HepG2 (cell line): Measurements from ENCODE around the gene BMF. TPM values are rescaled to one million over a fixed set of nuclear protein-coding genes. Genes with fewer than 3 reads are reported as not detected.
A peak's percentile ranks its signal among the peaks of the same experiment; 100 is the strongest.

ENCODE experiments used
- ATAC-seq: fragments of 200-7000 bp; cut with Tn5 transposase; 3 replicates; pipeline ENCODE4 v1.9.1; 2020; ENCODE audit warnings: mild to moderate bottlenecking, moderate library complexity
- BruUV-seq: library from RNA; stranded (reverse); fragments of 400-500 nt; replicated peaks from 2 replicates; lab custom pipeline; 2021; lab: Mats Ljungman, UMichigan
- CTCF ChIA-PET: fragments of 300-600 bp; formaldehyde crosslinking; extraction: SDS; loops from one replicate; lab custom pipeline; 2021; ENCODE audit warnings: low total read pairs, inconsistent platforms, low intra/inter-chr PET ratio; lab: Yijun Ruan, JAX
- POLR2A ChIA-PET: fragments of 350-600 bp; sonication (Branson Sonifier 250); formaldehyde crosslinking; loops from one replicate; lab custom pipeline; 2020; ENCODE audit warnings: antibody characterized with exemption, inconsistent platforms; lab: Yijun Ruan, JAX
- DNase-seq: peaks from one replicate; pipeline ENCODE4 v3.0.0-alpha.2; 2015; ENCODE audit warnings: low spot score
- FAIRE-seq: peaks from 3 replicates; lab custom pipeline; 2011; peaks lifted over from hg19 to GRCh38; lab: Jason Lieb, UNC
- H2AFZ ChIP-seq: one replicate; pipeline ENCODE4 v1.6.1; 2011; ENCODE audit warnings: low read length, inconsistent platforms
- H3K27ac ChIP-seq: fragments of 300-600 bp; 3 replicates; pipeline ENCODE4 v1.8.0; 2011; ENCODE audit warnings: mixed run types, mild to moderate bottlenecking, mixed read lengths, low read length, inconsistent platforms; ENCODE audit not compliant: insufficient read depth; ENCODE audit errors: extremely low read length
- H3K27me3 ChIP-seq, 2 experiments: fragments of 200-600 bp in 1 of 2; 2 replicates in 1 of 2; 3 replicates in 1 of 2; pipeline versions ENCODE4 v1.6.0 to v1.8.0; 2011; ENCODE audit warnings: low read length in 2 of 2, mild to moderate bottlenecking in 2 of 2, moderate library complexity in 2 of 2, inconsistent platforms in 1 of 2; ENCODE audit not compliant: insufficient read depth in 2 of 2, control insufficient read depth in 1 of 2
- H3K36me3 ChIP-seq, 2 experiments: fragments of 200-600 bp in 1 of 2; replicated peaks in 1 of 2; 2 replicates in 1 of 2; 3 replicates in 1 of 2; pipeline versions ENCODE4 v1.5.1 to v1.8.0; 2011; ENCODE audit warnings: low read length in 2 of 2, inconsistent platforms in 1 of 2; ENCODE audit not compliant: insufficient read depth in 2 of 2, control insufficient read depth in 1 of 2
- H3K4me1 ChIP-seq: 2 replicates; pipeline ENCODE4 v1.5.1; 2012; ENCODE audit warnings: low read length, inconsistent platforms; ENCODE audit not compliant: insufficient read depth
- H3K4me2 ChIP-seq: 2 replicates; pipeline ENCODE4 v1.6.0; 2011; ENCODE audit warnings: low read depth, low read length, inconsistent platforms
- H3K4me3 ChIP-seq, 3 experiments: fragments of 200-600 bp in 1 of 3; sonication (generic), shearing (Covaris generic) in 1 of 3; replicated peaks in 1 of 3; 2 replicates each; pipeline ENCODE4 v1.5.1; 2011 to 2016; ENCODE audit warnings: low read length in 3 of 3, inconsistent platforms in 2 of 3, low read depth in 2 of 3, mild to moderate bottlenecking in 2 of 3, control low read depth in 1 of 3, mixed read lengths in 1 of 3; ENCODE audit not compliant: insufficient read depth in 1 of 3
- H3K79me2 ChIP-seq: one replicate; pipeline ENCODE4 v1.6.1; 2011; ENCODE audit warnings: low read length, inconsistent platforms; ENCODE audit not compliant: insufficient read depth
- H3K9ac ChIP-seq: 2 replicates; pipeline ENCODE4 v1.6.0; 2011; ENCODE audit warnings: mild to moderate bottlenecking, low read depth, low read length, inconsistent platforms; ENCODE audit not compliant: insufficient read depth
- H3K9me3 ChIP-seq: 2 replicates; pipeline ENCODE4 v1.5.1; 2012; ENCODE audit warnings: mild to moderate bottlenecking, low read length
- H4K20me1 ChIP-seq: 2 replicates; pipeline ENCODE4 v1.6.0; 2011; ENCODE audit warnings: inconsistent platforms, mild to moderate bottlenecking, low read length, moderate library complexity; ENCODE audit not compliant: insufficient read depth
- AHR ChIP-seq: IDR thresholded peaks from 2 replicates; pipeline ENCODE4 v1.6.1; 2018; ENCODE audit warnings: missing genetic modification reagents, missing compliant biosample characterization
- AKAP8 ChIP-seq: sonication (generic); formaldehyde crosslinking; IDR thresholded peaks from 2 replicates; pipeline ENCODE4 v1.5.1; 2020; ENCODE audit warnings: mild to moderate bottlenecking, missing genetic modification reagents
- ARID5B ChIP-seq: IDR thresholded peaks from 2 replicates; pipeline ENCODE4 v1.4.0; 2020; ENCODE audit warnings: mild to moderate bottlenecking, missing genetic modification reagents
- BRD4 ChIP-seq: sonication (generic); formaldehyde crosslinking; IDR thresholded peaks from 2 replicates; pipeline ENCODE4 v1.4.0; 2020; ENCODE audit warnings: missing genetic modification reagents
- CEBPG ChIP-seq: IDR thresholded peaks from 2 replicates; pipeline ENCODE4 v1.6.1; 2016
- FOXK1 ChIP-seq: sonication (generic); formaldehyde crosslinking; IDR thresholded peaks from 2 replicates; pipeline ENCODE4 v1.4.0; 2020; ENCODE audit warnings: low read depth, missing genetic modification reagents, borderline replicate concordance
- KDM5A ChIP-seq: fragments of 200-600 bp; sonication (generic); IDR thresholded peaks from 2 replicates; pipeline ENCODE4 v1.7.0; 2018; ENCODE audit warnings: antibody characterized with exemption, mild to moderate bottlenecking, low read length, borderline replicate concordance
- NR2F6 ChIP-seq, 2 experiments: IDR thresholded peaks; 2 replicates each; pipeline ENCODE4 v1.6.1; 2016; ENCODE audit warnings: antibody characterized with exemption in 1 of 2, mild to moderate bottlenecking in 1 of 2
- RBAK ChIP-seq: sonication (generic); formaldehyde crosslinking; IDR thresholded peaks from 2 replicates; pipeline ENCODE4 v1.5.1; 2020; ENCODE audit warnings: mild to moderate bottlenecking, missing genetic modification reagents
- SP5 ChIP-seq: IDR thresholded peaks from 2 replicates; pipeline ENCODE4 v1.6.1; 2016; ENCODE audit warnings: low read depth, borderline replicate concordance
- YEATS4 ChIP-seq: sonication (generic); formaldehyde crosslinking; IDR thresholded peaks from 2 replicates; pipeline ENCODE4 v1.4.0; 2020; ENCODE audit warnings: missing genetic modification reagents, borderline replicate concordance
- ZNF263 ChIP-seq: sonication (generic); formaldehyde crosslinking; IDR thresholded peaks from 2 replicates; pipeline ENCODE4 v1.4.0; 2020; ENCODE audit warnings: missing genetic modification reagents
- ZNF788 ChIP-seq: sonication (generic); formaldehyde crosslinking; IDR thresholded peaks from 2 replicates; pipeline ENCODE4 v1.5.0; 2020; ENCODE audit warnings: mild to moderate bottlenecking, missing genetic modification reagents, borderline replicate concordance
- WGBS: methylation state at CpG from one replicate; pipeline ENCODE4 v1.1.6; 2017; ENCODE audit warnings: low lambda C conversion rate; 5-methylcytosine and 5-hydroxymethylcytosine counted together
- in situ Hi-C: cut with HindIII; loops from 2 replicates; pipeline ENCODE4 v1.10.0; 2017; ENCODE audit warnings: low pct_unique_long_range_greater_than_20kb; ENCODE audit not compliant: extremely low pct_ligation_motif_present
- intact Hi-C: fragments of 100-400 bp; cut with micrococcal nuclease; formaldehyde crosslinking; loops from one replicate; pipeline ENCODE4 v1.10.0; 2022; ENCODE audit not compliant: unreplicated experiment
- polyA plus RNA-seq, 8 experiments: library from polyadenylated mRNA; depleted of rRNA in 3 of 8; stranded (reverse) in 7 of 8; unstranded in 1 of 8; fragments of >200 nt; fragmentation: Illumina TruSeq in 4 of 8; extraction: Trizol in 4 of 8; gene quantifications; 2 replicates each; pipeline versions ENCODE4 v1.2.1 to v1.2.3, GENCODE V29; 2011 to 2016; ENCODE audit warnings: low read depth in 4 of 8, missing spikeins in 1 of 8, mixed read lengths in 1 of 8; ENCODE audit not compliant: insufficient read depth in 1 of 8
- total RNA-seq, 5 experiments: library from RNA; depleted of rRNA; stranded (reverse); fragments of >200 nt; fragmentation: Illumina TruSeq; extraction: Trizol; gene quantifications; 2 replicates each; pipeline ENCODE4 v1.2.3, GENCODE V29; 2016; ENCODE audit warnings: low read depth in 1 of 5
- TF ChIP-seq, protein P1 (sequence below): sonication (generic); formaldehyde crosslinking; IDR thresholded peaks from 2 replicates; pipeline ENCODE4 v1.9.0; 2021; ENCODE audit warnings: missing genetic modification reagents, mild to moderate bottlenecking, borderline replicate concordance

Gene BMF
- total and polyA plus RNA-seq, 2 of the 13 experiments (the other 11 are each of a cell fraction or from before 2014, with no cell fraction given) = 8.7 to 15.9 TPM

DNA sequence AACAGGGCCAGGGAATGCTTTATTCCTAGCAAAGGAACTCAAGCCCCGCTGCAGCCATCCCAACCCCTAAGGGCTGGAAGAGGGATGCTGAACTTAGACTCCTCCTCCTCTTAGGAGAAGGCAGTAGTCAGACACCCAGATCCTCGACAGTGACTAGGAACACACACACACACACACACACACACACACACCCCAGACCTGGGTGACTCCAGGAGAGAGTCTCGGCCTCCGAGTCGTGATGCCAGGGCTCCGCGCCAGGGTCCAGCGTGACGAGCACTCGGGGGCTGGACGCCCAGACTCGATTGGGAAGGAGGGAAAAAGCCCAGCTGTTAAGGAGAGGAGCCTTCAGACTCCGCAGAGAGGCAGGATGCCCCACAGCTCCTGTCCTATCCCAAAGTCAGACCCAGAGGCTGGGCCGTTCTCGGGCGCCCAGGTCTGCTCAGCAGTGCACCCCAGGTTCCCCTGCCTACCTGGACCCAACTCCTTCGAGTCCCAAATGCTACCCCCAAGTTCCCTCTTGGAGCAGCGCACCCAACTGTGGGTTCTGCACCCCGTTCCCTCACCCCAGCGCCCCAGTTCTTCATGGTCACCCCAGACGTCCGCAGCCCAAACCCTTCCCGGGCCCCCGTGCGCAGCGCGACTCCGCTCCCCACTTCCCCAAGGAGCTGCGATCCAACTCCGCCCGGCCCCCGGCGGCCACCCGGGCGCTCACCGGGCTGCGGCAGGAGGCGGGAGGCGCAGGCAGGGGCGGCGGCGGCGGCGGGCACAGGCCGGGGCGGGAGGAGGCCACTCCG lies 421 bp downstream of the BMF start (continued):
- TF ChIP-seq KDM5A = no peak
- TF ChIP-seq BRD4 (CRISPR knock-in tag) = 0 out of 2 replicates have a peak, but pooled peaks have one; percentile 2
- TF ChIP-seq ZNF263 (CRISPR knock-in tag) = no peak; the same call in 1 of the 2 replicates
- no peak for TF ChIP-seq ZNF788 (CRISPR knock-in tag)
- no peak for TF ChIP-seq AHR (CRISPR knock-in tag)

DNA sequence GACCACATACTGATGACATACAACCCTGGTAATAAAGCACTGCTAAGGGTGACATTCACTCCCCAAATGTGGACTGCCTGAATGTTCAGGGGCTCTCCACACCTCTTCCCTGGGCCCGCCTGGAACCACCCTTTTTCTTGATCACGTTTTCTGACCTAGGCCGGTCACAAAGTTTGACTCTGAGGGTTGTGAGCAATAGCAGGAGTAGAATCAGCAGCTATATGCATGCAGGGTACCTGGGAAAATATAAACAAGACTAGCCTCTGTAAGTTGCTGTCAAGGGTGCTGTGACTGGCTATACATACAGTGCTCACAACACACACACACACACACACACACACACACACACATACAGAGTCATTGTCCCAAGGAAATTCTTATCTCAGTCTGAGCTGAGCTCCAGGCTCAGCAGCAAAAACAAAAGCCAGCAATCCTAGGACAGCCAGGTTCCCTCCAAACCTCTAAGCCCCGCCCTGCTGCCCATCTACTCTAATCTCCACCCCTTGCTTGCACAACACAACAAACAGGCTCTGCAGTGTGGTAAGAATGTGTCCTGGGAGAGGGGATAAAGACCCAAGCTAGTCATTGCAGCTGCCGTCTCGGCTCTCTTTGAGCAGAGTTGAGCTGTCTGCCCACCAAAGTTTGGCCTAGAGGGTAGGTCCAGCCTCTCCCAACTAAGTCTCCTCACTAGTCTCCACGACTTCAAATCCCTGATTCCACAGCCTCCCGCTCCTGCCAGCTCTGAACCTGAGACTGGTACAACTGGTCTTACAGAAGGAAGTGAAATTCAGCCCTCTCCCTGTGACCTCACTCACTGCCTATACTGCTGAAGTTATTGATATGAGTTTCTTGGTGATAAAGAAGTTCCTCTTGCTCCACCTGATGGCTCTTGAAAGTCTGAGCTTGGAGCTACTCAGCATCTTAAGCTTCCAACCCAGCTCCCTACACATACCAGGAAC lies 2.2 kb downstream of the BMF start:
- Histone ChIP-seq H3K9me3 (no peaks in the 10 kb centered on the region), H3K4me3 (peak overlapping the region; percentile 42 to 93 (median 86); a peak in 5 of 6 replicates), H3K79me2 (peaks cover 2% of the 10 kb centered on the region), H3K27me3 (no peaks in the 10 kb centered on the region), H3K9ac (peak overlapping the region; percentile 74), H3K36me3 (peaks cover 0 to 2% of the 10 kb centered on the region in 2 experiments; a peak in 2 of 5 replicates), H3K4me2 (peak overlapping the region; percentile 90), H4K20me1 (no peaks in the 10 kb centered on the region), H2AFZ (no peak overlapping the region), H3K27ac (peak overlapping the region; percentile 79), H3K4me1 (peaks cover 78% of the 10 kb centered on the region)
- in situ Hi-C loops (no loop called here), intact Hi-C loops (loop anchor here (5.0 to 10.0 kb wide), 2 partner anchors 39 to 168 kb away; no protein-coding TSS in a partner anchor)
- WGBS = 21% methylated on average over 6 of the region's 8 CpGs
- ATAC-seq = peak; percentile 75
- ChIA-PET POLR2A (interaction anchor here (0.5 to 14.1 kb wide), 19 partner anchors 9 to 477 kb away, joined by 3 to 371 read pairs (median 5); partner anchors contain the start of genes BUB1B, EIF2AK4 and SRP14), CTCF (interaction anchor here (0.8 kb wide), 1 partner anchor 25 kb away, joined by 3 read pairs; no protein-coding TSS in a partner anchor)
- TSS peak; percentile 88 for BruUV-seq
- peak; percentile 95 for DNase-seq
- FAIRE-seq = peak; percentile 95
- TF ChIP-seq AKAP8 (no peak), YEATS4 (CRISPR knock-in tag) (peak; percentile 40; the same call in 1 of the 2 replicates), ARID5B (CRISPR knock-in tag) (peak; percentile 69; the same call in 1 of the 2 replicates), RBAK (CRISPR knock-in tag) (no peak), FOXK1 (CRISPR knock-in tag) (peak; percentile 63; the same call in 1 of the 2 replicates), CEBPG (peak; percentile 94), SP5 (CRISPR knock-in tag) (peak; percentile 90), NR2F6 (IDR thresholded peaks at IDR 0.05) (no peak), NR2F6 (CRISPR knock-in tag; IDR thresholded peaks at IDR 0.05) (0 out of 2 replicates have a peak, but pooled peaks have one; percentile 50)
- TF ChIP-seq, protein P1, sequence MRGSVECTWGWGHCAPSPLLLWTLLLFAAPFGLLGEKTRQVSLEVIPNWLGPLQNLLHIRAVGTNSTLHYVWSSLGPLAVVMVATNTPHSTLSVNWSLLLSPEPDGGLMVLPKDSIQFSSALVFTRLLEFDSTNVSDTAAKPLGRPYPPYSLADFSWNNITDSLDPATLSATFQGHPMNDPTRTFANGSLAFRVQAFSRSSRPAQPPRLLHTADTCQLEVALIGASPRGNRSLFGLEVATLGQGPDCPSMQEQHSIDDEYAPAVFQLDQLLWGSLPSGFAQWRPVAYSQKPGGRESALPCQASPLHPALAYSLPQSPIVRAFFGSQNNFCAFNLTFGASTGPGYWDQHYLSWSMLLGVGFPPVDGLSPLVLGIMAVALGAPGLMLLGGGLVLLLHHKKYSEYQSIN (CRISPR knock-in tag) = no peak
